Measurements from ENCODE around the gene ZNF19.

- TF ChIP-seq, protein P1, sequence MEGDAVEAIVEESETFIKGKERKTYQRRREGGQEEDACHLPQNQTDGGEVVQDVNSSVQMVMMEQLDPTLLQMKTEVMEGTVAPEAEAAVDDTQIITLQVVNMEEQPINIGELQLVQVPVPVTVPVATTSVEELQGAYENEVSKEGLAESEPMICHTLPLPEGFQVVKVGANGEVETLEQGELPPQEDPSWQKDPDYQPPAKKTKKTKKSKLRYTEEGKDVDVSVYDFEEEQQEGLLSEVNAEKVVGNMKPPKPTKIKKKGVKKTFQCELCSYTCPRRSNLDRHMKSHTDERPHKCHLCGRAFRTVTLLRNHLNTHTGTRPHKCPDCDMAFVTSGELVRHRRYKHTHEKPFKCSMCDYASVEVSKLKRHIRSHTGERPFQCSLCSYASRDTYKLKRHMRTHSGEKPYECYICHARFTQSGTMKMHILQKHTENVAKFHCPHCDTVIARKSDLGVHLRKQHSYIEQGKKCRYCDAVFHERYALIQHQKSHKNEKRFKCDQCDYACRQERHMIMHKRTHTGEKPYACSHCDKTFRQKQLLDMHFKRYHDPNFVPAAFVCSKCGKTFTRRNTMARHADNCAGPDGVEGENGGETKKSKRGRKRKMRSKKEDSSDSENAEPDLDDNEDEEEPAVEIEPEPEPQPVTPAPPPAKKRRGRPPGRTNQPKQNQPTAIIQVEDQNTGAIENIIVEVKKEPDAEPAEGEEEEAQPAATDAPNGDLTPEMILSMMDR (IDR thresholded peaks at IDR 0.05; ENCODE audit: low read depth, low read length) = no peak
- TF ChIP-seq POLR2A (IDR thresholded peaks at IDR 0.05; ENCODE audit: extremely low read depth, insufficient read length) (no peak), MYC (IDR thresholded peaks at IDR 0.05; ENCODE audit: low read depth, low read length) (no peak)
Observed at GRCh38 chr16:71428883-71429282, 60.2 kb downstream of the ZNF19 start.
